Thyroid gland (tissue), 4 donors: ENCODE data around the gene PIP5KL1.

Experiments used
- CTCF ChIP-seq, 6 experiments: fragments of 200-600 bp in 3 of 6; fragments of 450-650 bp in 3 of 6; sonication (generic) in 3 of 6; IDR thresholded peaks; one replicate each; pipeline ENCODE4 v1.5.1; 2016 to 2019; ENCODE audit warnings: antibody characterized with exemption in 6 of 6, mild to moderate bottlenecking in 2 of 6, inconsistent platforms in 1 of 6, moderate library complexity in 1 of 6
- POLR2A ChIP-seq, 2 donors: fragments of 450-650 bp; IDR thresholded peaks; one replicate each; pipeline ENCODE4 v1.6.1; 2017; ENCODE audit warnings: antibody characterized with exemption in 2 of 2, mild to moderate bottlenecking in 2 of 2, moderate library complexity in 1 of 2

GRCh38 chr9:127907867-127908659, 22.5 kb downstream of the PIP5KL1 start:
- TF ChIP-seq CTCF (IDR thresholded peaks at IDR 0.05) (no peak), POLR2A (IDR thresholded peaks at IDR 0.05) (no peak)
